Measurements from ENCODE around the gene RAP2A.

GRCh38 chr13:97417698-97418097, 16.3 kb upstream of the RAP2A start:
- TF ChIP-seq, protein P1, sequence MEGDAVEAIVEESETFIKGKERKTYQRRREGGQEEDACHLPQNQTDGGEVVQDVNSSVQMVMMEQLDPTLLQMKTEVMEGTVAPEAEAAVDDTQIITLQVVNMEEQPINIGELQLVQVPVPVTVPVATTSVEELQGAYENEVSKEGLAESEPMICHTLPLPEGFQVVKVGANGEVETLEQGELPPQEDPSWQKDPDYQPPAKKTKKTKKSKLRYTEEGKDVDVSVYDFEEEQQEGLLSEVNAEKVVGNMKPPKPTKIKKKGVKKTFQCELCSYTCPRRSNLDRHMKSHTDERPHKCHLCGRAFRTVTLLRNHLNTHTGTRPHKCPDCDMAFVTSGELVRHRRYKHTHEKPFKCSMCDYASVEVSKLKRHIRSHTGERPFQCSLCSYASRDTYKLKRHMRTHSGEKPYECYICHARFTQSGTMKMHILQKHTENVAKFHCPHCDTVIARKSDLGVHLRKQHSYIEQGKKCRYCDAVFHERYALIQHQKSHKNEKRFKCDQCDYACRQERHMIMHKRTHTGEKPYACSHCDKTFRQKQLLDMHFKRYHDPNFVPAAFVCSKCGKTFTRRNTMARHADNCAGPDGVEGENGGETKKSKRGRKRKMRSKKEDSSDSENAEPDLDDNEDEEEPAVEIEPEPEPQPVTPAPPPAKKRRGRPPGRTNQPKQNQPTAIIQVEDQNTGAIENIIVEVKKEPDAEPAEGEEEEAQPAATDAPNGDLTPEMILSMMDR (IDR thresholded peaks at IDR 0.05; ENCODE audit: low read length), result no peak
- no peak for TF ChIP-seq EZH2 (optimal IDR thresholded peaks at IDR 0.05; ENCODE audit: low read depth, low read length)
- TF ChIP-seq EZH2phosphoT487 (IDR thresholded peaks at IDR 0.05; ENCODE audit: low read length), result no peak
